Esophagus (tissue), 2 donors: ENCODE results near the gene ABHD1. TPM values are rescaled to one million over a fixed set of nuclear protein-coding genes. Genes with fewer than 3 reads are reported as not detected.
A peak's percentile ranks its signal among the peaks of the same experiment; 100 is the strongest.

Experiments used
- H3K27ac ChIP-seq, 2 donors: one replicate each; pipeline ENCODE4 v1.5.1; 2013; ENCODE audit warnings: low read depth in 2 of 2, mild to moderate bottlenecking in 2 of 2, inconsistent platforms in 1 of 2, low read length in 1 of 2, moderate library complexity in 1 of 2
- H3K27me3 ChIP-seq, 2 donors: one replicate each; pipeline ENCODE4 v1.6.1; 2013; ENCODE audit warnings: low read length in 2 of 2, control low read depth in 1 of 2, mild to moderate bottlenecking in 1 of 2; ENCODE audit not compliant: insufficient read depth in 2 of 2, control insufficient read depth in 1 of 2
- H3K36me3 ChIP-seq, 2 donors: one replicate each; pipeline ENCODE4 v1.6.1; 2013; ENCODE audit warnings: low read length in 1 of 2; ENCODE audit not compliant: control insufficient read depth in 2 of 2, insufficient read depth in 2 of 2
- H3K4me1 ChIP-seq, 2 donors: one replicate each; pipeline ENCODE4 v1.6.1; 2013; ENCODE audit warnings: low read length in 1 of 2; ENCODE audit not compliant: control insufficient read depth in 2 of 2, insufficient read depth in 2 of 2
- H3K4me3 ChIP-seq, 2 donors: one replicate each; pipeline ENCODE4 v1.5.1; 2013; ENCODE audit warnings: low read length in 2 of 2, mild to moderate bottlenecking in 2 of 2, low read depth in 1 of 2, moderate library complexity in 1 of 2
- H3K9me3 ChIP-seq, 2 donors: one replicate each; pipeline ENCODE4 v1.6.1; 2013; ENCODE audit warnings: mild to moderate bottlenecking in 2 of 2, low read depth in 1 of 2, low read length in 1 of 2, moderate library complexity in 1 of 2; ENCODE audit not compliant: control insufficient read depth in 2 of 2, insufficient read depth in 1 of 2
- WGBS, 2 donors: extraction: QIAGEN DNeasy Blood & Tissue Kit; methylation state at CpG; one replicate each; pipeline ENCODE4 v1.1.7; 2013; 5-methylcytosine and 5-hydroxymethylcytosine counted together
- polyA plus RNA-seq, 2 donors: library from polyadenylated mRNA; stranded (reverse); fragments of 200-250 nt; gene quantifications; one replicate each; pipeline ENCODE4 v1.2.3, GENCODE V29; 2013
- donor health status: healthy with polysubstance abuse.
- donor health status: Bipolar disorder and iron deficiency.

The ABHD1 gene
- polyA plus RNA-seq, 2 donors, result 0.08 to 0.31 TPM

DNA sequence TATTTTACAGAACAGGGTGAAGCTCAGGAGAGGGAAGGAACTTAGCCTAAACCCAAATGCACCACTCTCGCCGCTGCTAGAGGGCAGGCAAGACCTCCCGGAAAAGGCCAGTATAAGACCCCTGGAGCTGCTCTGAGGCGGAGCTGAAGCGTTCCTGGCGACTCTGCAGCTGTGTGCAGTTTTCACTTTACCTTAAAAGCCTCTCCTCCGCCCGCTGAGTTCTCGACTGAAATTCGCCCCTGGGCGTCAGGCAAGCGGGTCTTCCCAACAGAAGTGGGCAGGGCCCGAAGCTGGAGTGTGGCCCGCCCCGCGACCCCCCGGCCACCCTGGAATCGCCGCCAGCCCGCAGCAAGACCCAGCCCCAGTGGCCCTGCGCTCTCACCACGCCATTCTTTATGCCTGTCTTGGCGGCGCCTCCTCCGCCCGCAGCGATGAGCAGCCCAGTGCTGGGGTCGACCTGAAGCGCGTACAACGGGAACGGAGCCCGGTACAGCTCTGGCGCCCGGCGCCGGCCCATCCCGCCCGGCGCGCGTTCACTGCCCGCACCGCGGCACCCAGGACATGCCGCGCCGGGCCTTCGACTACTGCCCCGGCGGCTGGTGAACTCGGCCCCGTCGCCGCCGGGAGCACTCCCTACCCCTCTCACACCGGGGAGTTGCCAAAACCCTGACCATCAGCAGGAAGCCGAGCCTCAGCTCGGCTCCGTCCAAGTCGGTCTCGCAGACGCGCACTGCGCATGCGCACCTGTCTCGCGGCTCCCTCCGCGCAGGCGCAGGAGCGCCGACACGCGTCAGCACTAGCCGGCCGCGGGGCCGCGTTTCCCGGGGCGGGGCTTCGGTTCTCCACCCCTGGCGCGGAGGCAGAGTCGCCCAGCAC lies 10.5 kb downstream of the ABHD1 start, which contains the start of gene PREB:
Gene PREB (minus strand): TSS at position 732 of the 876 bp plus-strand sequence. CDS start 215 bp downstream, at position 517.
- Histone ChIP-seq H3K27me3 (no peaks in the 10 kb centered on the region), H3K27ac (peak within 1 kb of the TSS; percentile 82 to 86), H3K4me3 (peak within 1 kb of the TSS; percentile 85 to 88), H3K4me1 (peaks cover 2 to 8% of the 10 kb centered on the region in 2 donors), H3K36me3 (peaks cover 2 to 25% of the 10 kb centered on the region in 2 donors), H3K9me3 (no peaks in the 10 kb centered on the region)
- WGBS, 2 donors, result 1% methylated on average over 77 to 86 of the region's 86 CpGs

DNA sequence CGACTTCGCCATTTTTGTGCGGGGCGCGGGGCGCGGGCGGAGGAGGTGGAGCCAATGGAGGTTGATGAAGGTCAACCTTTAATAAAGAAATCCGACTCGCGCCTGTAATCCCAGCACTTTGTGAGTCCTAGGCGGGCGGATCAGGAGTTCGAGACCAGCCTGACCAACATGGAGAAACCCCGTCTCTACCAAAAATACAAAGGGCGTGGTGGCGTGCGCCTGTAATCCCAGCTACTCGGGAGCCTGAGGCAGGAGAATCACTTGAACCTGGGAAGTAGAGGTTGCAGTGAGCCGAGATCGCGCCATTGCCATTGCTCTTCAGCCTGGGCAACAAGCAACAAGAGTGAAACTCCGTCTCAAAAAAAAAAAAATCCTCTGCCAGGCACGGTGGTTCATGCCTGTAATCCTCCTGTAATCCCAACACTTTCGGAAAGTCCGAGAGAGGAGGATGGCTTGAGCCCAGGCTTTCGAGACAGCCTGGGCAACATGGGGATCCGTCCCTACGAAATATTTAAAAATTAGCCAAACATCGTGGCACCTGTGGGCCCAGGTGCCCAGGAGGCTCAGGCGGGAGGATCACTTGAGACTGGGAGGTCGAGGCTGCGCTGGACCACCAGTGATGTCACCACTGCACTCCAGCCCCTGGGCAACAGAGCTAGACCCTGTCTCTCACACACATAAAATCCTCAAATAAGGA lies 11.3 kb downstream of the ABHD1 start:
- Histone ChIP-seq H3K36me3 (peaks cover 2 to 25% of the 10 kb centered on the region in 2 donors), H3K4me3 (peak overlapping the region; percentile 6 to 85), H3K27ac (peak overlapping the region in 1 of 2 donors; percentile 36), H3K27me3 (no peaks in the 10 kb centered on the region), H3K9me3 (no peaks in the 10 kb centered on the region), H3K4me1 (peaks cover 2 to 8% of the 10 kb centered on the region in 2 donors)
- 51 to 52% methylated on average over 33 of the region's 33 CpGs for WGBS, 2 donors

DNA sequence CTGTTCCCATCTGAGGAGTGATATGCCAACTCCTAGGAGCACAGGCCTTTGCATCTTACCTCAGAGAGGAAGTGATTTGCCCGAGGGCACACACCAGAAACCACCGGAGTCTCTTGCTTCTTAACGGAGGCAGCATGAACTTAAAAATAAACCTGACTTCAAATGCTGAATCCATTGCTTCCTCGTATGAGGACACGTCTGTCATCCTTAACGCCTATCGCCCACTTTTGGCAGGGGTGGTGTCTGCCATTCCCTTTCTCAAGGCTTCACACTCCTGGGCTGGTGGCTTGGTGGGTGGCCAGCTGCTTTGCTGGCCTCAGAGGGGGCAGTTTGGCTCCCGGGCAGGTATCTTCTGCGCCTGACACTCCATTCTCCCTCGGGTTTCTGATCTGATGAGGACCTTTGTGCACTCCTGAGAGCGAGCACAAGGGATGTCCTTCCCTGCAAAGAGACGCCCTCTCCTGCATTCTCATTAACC lies 11.9 kb downstream of the ABHD1 start:
- Histone ChIP-seq H3K27ac (no peak overlapping the region), H3K4me1 (peaks cover 2 to 8% of the 10 kb centered on the region in 2 donors), H3K36me3 (peaks cover 2 to 20% of the 10 kb centered on the region in 2 donors), H3K9me3 (no peaks in the 10 kb centered on the region), H3K4me3 (no peak overlapping the region), H3K27me3 (no peaks in the 10 kb centered on the region)
- 83 to 84% methylated on average over 12 of the region's 12 CpGs for WGBS, 2 donors

DNA sequence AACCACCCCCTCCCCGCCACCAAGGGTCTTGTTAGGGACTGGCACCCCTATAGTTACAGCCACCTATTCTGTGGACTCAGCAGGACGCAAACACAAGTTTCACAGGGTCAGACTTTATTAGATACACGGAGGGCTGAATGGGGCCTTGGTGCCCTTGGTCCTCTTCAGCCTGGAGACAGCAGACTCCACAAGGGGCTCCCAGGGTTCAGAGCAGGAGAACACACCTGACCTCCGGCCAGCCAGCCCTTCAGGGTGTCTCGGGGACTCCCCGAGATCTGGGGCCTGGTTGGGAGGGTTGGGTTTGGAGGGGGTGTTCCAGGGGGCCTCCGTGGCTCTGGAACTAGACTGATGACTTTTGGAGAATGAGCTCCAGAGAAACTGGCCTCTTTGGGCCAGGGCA lies 13.1 kb downstream of the ABHD1 start:
- peaks cover 2 to 8% of the 10 kb centered on the region in 2 donors for H3K4me1 ChIP-seq
- no peaks in the 10 kb centered on the region for H3K9me3 ChIP-seq
- no peaks in the 10 kb centered on the region for H3K27me3 ChIP-seq
- no peak overlapping the region for H3K4me3 ChIP-seq
- no peak overlapping the region for H3K27ac ChIP-seq
- WGBS, 2 donors, result 92 to 95% methylated on average over 7 of the region's 7 CpGs
- peaks cover 0 to 9% of the 10 kb centered on the region in 2 donors for H3K36me3 ChIP-seq

- Histone ChIP-seq H3K27me3 (no peaks in the 10 kb centered on the region), H3K4me1 (peaks cover 2 to 8% of the 10 kb centered on the region in 2 donors), H3K9me3 (no peaks in the 10 kb centered on the region), H3K4me3 (no peak overlapping the region), H3K36me3 (peaks cover 0 to 2% of the 10 kb centered on the region in 2 donors), H3K27ac (no peak overlapping the region)
- WGBS, 2 donors, result 92 to 94% methylated on average over 21 of the region's 21 CpGs
These were observed 13.8 kb downstream of the ABHD1 start for GRCh38 chr2:27137322-27137935.

DNA sequence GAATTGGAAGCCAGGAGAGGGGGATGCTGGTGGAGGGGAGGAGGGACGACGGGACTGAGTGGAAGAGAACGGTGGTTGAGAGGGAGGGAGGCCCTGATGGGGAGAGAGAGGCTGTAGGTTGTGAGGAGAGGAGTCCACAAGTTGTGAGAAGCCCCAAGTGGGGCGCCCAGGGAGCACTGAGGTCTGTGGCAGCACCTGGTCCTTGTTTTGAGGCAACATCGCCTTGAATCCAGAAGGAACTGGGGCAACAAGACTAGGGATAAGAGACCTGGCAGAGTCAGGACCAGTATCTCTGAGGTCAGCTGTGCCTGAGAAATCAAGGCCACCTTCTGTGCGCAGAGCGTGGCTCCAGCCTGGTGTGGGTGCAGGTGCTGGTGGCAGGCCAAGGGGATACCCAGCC lies 14.5 kb downstream of the ABHD1 start:
- no peaks in the 10 kb centered on the region for H3K36me3 ChIP-seq
- H3K27me3 ChIP-seq, result no peaks in the 10 kb centered on the region
- H3K27ac ChIP-seq, result no peak overlapping the region
- H3K9me3 ChIP-seq, result no peaks in the 10 kb centered on the region
- H3K4me3 ChIP-seq, result no peak overlapping the region
- WGBS, 2 donors, result 83 to 86% methylated on average over 7 of the region's 7 CpGs
- peaks cover 2 to 3% of the 10 kb centered on the region in 2 donors for H3K4me1 ChIP-seq

DNA sequence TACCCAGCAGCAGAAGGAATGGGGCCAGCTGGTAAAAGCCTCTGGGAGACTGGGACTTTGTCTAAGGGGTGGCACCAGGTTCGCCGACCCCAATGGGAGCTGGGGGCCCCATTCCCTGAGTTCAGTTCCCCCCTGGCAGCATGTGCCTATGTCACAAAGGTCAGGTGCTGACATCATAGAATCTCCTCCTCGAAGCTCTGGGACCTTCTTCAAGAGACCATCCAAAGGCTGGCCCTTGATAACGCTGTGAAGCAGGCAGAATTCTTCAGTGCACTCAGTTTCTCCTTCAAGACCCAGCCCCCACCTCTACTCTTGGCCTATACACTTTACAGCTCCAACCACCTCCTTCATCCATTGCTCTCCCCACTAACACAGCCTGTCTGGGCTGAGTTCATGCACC lies 15.7 kb downstream of the ABHD1 start, which contains the start of gene PRR30:
Gene PRR30 (minus strand): TSS at position 101 of the 400 bp plus-strand sequence. CDS start 1,081 bp downstream, outside the sequence.
- Histone ChIP-seq H3K9me3 (no peaks in the 10 kb centered on the region), H3K4me3 (no peak within 1 kb of the TSS), H3K27ac (no peak within 1 kb of the TSS), H3K4me1 (no peaks in the 10 kb centered on the region), H3K36me3 (no peaks in the 10 kb centered on the region), H3K27me3 (no peaks in the 10 kb centered on the region)
- 76 to 81% methylated on average over 4 of the region's 4 CpGs for WGBS, 2 donors

DNA sequence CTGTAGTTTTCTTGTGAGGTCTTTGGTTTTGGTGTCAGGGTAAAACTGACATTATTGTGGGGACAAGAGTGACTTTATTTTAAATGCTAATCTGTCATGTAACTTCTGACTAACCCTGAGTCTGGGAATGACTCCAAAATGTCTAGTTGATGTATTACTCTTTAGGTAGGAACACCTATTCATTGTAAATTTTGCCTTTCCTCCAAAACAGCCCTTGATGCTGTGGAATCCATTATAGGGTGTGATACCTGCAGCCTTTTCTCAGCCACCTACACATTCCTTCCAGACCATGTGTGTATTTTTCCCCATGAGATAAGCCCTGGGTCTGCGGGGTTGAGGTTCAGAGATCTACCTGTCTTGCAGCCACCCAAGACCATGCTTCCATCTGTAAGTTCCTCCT lies 19.7 kb downstream of the ABHD1 start:
- H3K4me3 ChIP-seq, result no peak overlapping the region
- H3K27me3 ChIP-seq, result no peaks in the 10 kb centered on the region
- no peaks in the 10 kb centered on the region for H3K4me1 ChIP-seq
- H3K36me3 ChIP-seq, result no peaks in the 10 kb centered on the region
- no peaks in the 10 kb centered on the region for H3K9me3 ChIP-seq
- H3K27ac ChIP-seq, result no peak overlapping the region
- WGBS, 2 donors, result 38 to 40% methylated on average over 1 of the region's 1 CpG

DNA sequence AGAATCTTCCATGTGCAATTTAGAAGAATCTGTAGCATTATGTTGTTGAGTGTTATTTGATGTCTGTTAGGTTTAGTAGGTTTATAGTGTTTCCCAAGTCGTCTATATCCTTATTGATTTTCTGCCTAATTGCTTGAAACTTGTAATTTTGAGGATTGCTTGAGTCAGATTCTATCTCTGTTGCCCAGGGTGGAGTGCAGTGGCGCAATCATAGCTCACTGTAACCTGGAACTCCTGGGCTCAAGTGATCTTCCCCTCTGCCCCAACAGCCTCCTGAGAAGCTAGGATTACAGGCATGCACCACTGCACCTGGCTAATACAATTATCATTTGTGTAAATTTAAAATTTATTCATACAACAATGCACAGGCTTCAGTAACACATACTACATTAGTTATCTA lies 22.1 kb downstream of the ABHD1 start:
- Histone ChIP-seq H3K27me3 (no peaks in the 10 kb centered on the region), H3K4me3 (no peak overlapping the region), H3K36me3 (no peaks in the 10 kb centered on the region), H3K9me3 (no peaks in the 10 kb centered on the region), H3K27ac (no peak overlapping the region), H3K4me1 (no peaks in the 10 kb centered on the region)
- WGBS, 2 donors, result 73 to 82% methylated on average over 2 of the region's 2 CpGs
